ENCODE measurements around the gene RPP40.

DNA sequence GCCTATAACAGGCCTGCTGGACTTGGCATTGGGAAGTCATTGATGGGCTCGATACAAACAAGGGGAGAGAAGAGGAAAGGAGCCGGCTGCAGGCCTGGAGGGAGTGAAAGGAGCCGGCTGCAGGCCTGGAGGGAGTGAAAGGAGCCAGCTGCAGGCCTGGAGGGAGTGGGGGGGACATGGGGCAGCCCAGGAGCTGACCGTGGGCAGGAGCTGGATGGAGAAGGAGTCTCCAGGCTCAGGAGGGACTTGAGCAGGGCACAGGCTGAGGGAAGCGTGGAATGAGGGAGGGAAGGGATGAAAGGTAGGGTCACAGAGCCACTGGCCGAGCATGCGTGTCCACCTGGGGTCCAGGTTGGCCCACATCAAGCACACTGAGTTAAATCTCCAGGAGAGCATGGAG is 32.0 kb downstream of the RPP40 start:
- no peak for TF ChIP-seq POLR2AphosphoS5 (IDR thresholded peaks at IDR 0.05)
- TF ChIP-seq, protein P1, sequence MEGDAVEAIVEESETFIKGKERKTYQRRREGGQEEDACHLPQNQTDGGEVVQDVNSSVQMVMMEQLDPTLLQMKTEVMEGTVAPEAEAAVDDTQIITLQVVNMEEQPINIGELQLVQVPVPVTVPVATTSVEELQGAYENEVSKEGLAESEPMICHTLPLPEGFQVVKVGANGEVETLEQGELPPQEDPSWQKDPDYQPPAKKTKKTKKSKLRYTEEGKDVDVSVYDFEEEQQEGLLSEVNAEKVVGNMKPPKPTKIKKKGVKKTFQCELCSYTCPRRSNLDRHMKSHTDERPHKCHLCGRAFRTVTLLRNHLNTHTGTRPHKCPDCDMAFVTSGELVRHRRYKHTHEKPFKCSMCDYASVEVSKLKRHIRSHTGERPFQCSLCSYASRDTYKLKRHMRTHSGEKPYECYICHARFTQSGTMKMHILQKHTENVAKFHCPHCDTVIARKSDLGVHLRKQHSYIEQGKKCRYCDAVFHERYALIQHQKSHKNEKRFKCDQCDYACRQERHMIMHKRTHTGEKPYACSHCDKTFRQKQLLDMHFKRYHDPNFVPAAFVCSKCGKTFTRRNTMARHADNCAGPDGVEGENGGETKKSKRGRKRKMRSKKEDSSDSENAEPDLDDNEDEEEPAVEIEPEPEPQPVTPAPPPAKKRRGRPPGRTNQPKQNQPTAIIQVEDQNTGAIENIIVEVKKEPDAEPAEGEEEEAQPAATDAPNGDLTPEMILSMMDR (IDR thresholded peaks at IDR 0.05): no peak
